ENCODE data around the gene CCSER1. TPM values are rescaled to one million over a fixed set of nuclear protein-coding genes. Genes with fewer than 3 reads are reported as not detected.

Gene CCSER1
- 6.6 and 10.1 TPM in 2 replicates for total RNA-seq (2014; rRNA removed; shearing (Covaris generic))

DNA sequence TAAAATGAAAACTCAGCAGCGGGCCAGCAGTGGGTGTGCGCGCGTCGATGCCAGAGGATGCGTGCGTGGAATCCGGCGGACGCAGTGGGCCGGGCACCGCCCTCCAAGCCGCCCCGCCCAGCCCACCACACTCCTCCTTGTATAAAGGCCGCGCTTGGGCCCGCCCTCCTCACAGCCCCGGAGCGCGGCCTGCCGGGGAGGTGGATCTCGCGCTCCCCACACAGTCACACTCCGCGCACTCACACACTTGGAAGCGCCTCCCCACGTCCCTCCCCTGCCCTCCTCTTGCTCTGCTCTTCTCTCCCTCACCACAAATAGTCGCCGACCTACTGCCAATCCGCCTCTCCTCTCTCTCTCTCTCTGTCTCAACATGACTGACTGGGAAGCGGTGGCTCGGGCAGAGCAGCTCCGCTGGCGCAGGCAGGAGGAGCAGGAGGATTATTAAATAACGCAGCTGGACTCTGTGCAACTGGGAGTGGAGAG lies at the start of gene CCSER1:
TSS of gene CCSER1 (plus strand) at position 172 of the 483 bp plus-strand sequence.
- Histone ChIP-seq H3K27ac (no peak within 1 kb of the TSS), H3K9me3 (replicated peaks) (no peaks in the 10 kb centered on the region), H3K4me3 (peak within 1 kb of the TSS; percentile 62), H3K4me1 (peaks cover 4% of the 10 kb centered on the region; the same call in 1 of the 2 replicates), H3K36me3 (no peaks in the 10 kb centered on the region), H3K27me3 (no peaks in the 10 kb centered on the region)
- peak; percentile 85 to 93 for DNase-seq

DNA sequence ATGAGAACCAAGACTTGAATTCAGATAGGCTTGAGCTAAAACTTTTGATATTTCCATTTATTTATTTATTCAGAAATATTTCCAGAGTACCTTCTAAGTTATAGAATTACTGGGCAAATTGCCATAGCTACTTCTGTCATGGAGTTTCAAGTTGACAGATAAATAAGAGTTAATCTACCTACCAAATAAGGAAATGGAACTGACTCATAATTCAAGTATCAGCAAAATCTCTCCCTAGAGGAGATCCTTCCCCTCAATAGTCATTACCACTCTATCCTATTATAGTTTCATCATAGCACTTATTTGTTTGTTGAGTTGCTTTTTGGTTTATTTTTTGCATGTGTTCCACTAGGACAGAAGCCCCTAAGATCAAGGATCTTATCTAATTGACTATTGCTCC lies 48.8 kb upstream of the CCSER1 start:
- no peaks in the 10 kb centered on the region for H3K27me3 ChIP-seq
- peaks cover 5% of the 10 kb centered on the region; the same call in 1 of the 2 replicates for H3K4me1 ChIP-seq
- H3K27ac ChIP-seq, result no peak overlapping the region
- H3K36me3 ChIP-seq, result no peaks in the 10 kb centered on the region
- H3K9me3 ChIP-seq (replicated peaks), result no peaks in the 10 kb centered on the region
- DNase-seq, result peak in 1 of 2 experiments; percentile 23
- no peak overlapping the region for H3K4me3 ChIP-seq

DNA sequence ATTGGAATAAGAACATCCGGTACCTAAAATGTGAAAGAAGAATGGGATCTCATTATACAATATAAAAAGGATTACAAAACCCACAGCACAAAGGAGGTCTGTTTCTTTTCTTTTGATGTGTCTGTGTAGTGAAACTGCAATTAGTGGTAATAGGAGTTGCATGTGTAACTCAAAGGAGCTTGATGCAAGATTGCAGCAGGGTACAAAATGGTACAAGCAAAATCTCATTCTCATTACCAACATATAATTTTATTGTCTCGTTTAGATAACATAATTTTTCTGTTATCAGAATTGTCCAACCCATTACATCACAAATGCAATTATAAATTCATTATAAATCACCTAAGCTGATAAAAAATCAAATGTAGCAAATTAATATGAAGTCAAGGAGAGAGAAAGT lies 47.1 kb upstream of the CCSER1 start:
- peaks cover 7% of the 10 kb centered on the region; the same call in 1 of the 2 replicates for H3K4me1 ChIP-seq
- H3K27ac ChIP-seq, result no peak overlapping the region
- H3K9me3 ChIP-seq (replicated peaks), result no peaks in the 10 kb centered on the region
- H3K27me3 ChIP-seq, result no peaks in the 10 kb centered on the region
- no peak overlapping the region for H3K4me3 ChIP-seq
- no peaks in the 10 kb centered on the region for H3K36me3 ChIP-seq
- no peak for DNase-seq

DNA sequence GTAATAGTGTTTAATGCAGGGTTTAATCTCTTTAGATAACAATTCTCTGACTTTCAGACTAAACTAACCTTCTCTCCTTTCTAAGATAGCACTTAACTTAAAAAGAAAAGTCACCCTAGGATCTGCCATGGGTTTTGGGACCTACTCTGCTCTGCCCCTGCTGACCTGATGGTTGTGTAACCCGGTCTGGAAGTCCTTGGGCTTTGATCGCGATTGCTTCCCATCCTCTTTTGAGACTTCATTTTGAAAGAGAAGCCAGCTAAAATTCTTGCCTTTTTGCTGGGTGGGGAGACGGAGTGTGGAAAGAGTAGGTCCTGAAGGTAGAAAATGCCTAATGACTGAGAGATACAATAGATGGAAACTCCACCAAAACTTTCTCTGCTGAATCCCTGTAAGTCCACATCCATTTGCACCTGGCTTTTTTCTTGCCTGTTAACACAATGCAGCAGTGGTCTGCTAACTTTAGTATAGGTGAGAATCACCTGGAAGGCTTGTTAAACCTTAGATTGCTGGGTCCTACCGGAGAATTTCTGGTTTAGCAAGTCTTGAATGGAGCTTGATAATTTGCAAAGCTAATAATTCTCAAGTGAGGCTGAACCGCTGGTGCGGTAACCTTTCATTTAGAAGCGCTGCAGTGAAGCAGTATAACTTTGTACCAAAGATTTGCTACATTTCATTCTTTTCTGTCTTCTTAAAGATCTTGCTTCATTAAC lies 45.6 kb upstream of the CCSER1 start:
- no peaks in the 10 kb centered on the region for H3K27me3 ChIP-seq
- H3K36me3 ChIP-seq, result no peaks in the 10 kb centered on the region
- peaks cover 7% of the 10 kb centered on the region; the same call in 1 of the 2 replicates for H3K4me1 ChIP-seq
- no peak overlapping the region for H3K4me3 ChIP-seq
- H3K9me3 ChIP-seq (replicated peaks), result no peaks in the 10 kb centered on the region
- DNase-seq, result no peak
- H3K27ac ChIP-seq, result no peak overlapping the region

DNA sequence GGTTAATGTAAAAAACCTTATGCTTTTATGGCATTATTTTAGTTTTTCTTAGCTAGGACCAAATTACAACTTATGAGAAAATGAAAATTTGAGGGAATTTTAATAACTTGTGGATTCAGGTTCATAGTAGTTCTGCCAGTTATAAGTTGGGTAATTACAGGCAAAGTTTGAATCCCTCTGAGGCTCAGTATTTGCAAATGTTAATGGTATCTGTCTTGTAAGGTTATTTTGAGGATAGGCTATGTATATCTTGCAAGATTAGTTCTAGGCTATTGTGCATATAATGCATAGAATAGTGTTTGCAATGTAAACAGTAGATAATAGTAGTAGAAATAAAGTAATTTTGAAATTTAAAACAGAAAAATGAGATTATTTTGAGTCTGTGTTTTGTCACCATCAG lies 44.7 kb upstream of the CCSER1 start:
- no peaks in the 10 kb centered on the region for H3K27me3 ChIP-seq
- no peaks in the 10 kb centered on the region for H3K36me3 ChIP-seq
- no peak overlapping the region for H3K4me3 ChIP-seq
- DNase-seq, result no peak
- peaks cover 7% of the 10 kb centered on the region; the same call in 1 of the 2 replicates for H3K4me1 ChIP-seq
- H3K27ac ChIP-seq, result no peak overlapping the region
- H3K9me3 ChIP-seq (replicated peaks), result no peaks in the 10 kb centered on the region

DNA sequence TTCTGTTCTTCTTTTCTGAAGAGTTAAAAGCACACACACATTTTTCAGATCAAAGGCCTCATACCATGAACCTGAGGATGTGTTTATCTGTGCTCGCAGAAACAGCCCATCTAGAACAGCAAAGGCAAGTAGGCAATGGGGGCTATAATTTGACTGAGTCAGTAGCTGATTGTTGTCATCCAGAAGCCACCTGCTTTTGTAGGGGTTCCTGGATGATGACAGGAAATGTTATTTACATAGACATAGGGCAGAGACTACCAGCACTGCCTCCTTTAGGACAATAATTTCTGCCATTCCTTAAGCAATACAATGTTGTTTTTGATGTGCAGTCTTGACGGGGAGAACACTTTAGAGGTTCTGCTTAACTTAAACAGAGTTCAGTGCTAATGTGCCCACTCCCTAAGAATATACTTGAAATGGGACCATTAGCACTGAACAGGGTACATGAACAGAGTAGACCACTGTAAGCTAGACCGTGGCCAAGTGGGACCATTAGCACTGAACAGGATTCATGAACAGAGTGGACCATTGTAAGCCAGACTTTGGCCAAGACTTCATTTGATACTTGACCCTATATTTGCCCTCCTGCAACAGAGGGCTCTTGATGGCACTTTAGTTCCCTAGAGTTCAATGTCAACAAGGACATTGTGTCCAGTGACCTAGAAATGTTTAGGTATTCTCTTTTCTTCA lies 42.8 kb upstream of the CCSER1 start:
- Histone ChIP-seq H3K27ac (no peak overlapping the region), H3K36me3 (no peaks in the 10 kb centered on the region), H3K9me3 (replicated peaks) (no peaks in the 10 kb centered on the region), H3K27me3 (no peaks in the 10 kb centered on the region), H3K4me1 (peaks cover 4% of the 10 kb centered on the region; the same call in 1 of the 2 replicates), H3K4me3 (no peak overlapping the region)
- DNase-seq, result no peak

DNA sequence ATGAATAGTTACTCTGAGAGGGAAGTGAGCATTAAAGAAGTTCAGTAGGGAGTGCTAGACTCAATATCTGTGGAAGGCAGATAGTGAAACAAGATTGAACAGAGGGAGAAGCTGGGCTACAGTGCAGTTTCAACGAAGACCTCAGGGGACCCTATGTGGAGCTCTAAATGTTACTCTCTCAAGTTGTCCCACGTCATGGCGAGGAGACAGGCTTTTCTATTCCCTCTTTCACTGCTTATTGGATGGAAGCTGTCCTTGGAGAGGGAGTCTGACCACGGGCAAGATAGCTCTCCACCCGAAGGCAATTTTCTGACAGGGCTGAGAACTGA lies 42.3 kb upstream of the CCSER1 start:
- H3K27me3 ChIP-seq, result no peaks in the 10 kb centered on the region
- peaks cover 4% of the 10 kb centered on the region; the same call in 1 of the 2 replicates for H3K4me1 ChIP-seq
- H3K9me3 ChIP-seq (replicated peaks), result no peaks in the 10 kb centered on the region
- no peak for DNase-seq
- H3K27ac ChIP-seq, result no peak overlapping the region
- H3K36me3 ChIP-seq, result no peaks in the 10 kb centered on the region
- no peak overlapping the region for H3K4me3 ChIP-seq

DNA sequence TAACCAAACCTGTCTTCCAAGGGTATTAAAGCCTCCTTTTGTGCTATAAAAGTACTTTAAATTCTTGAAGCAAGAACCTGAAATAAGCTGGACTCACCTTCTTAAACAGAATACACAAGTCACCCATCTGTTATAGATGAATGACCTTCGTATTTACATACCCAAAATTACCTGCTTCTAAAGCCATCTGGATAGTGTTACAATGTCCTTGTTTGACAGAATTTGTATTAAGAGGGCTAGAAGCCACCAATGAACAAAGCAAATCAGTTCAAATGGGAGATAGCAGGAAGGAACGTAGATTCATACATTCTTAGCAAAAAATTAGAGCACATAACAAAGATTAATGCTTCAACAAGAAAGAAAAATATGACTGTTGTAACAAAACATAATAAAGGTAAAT lies 33.7 kb upstream of the CCSER1 start:
- Histone ChIP-seq H3K4me1 (peaks cover 19% of the 10 kb centered on the region), H3K36me3 (no peaks in the 10 kb centered on the region), H3K9me3 (replicated peaks) (0 out of 2 replicates have a peak, but pooled peaks cover 3% of the 10 kb centered on the region), H3K27me3 (no peaks in the 10 kb centered on the region), H3K4me3 (no peak overlapping the region), H3K27ac (no peak overlapping the region)
- DNase-seq, result no peak

DNA sequence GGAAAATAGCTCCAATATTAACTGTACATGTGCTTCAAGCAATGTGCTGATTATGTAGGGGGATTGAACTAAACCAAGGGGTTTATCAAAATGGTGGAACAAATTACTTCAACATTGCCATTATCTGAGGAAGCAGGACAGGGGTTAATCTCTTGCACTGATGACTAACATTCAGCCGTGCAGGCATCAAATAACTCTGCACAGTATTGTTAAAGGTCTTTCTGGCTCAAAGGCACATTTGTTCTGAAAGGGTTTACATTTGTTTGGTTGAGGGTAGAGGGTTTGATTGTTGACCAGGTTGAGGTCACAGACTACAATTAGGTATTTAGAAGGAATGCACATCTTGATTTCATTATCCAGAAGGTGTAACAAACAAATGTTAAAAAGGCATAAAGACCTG lies 32.2 kb upstream of the CCSER1 start:
- H3K4me1 ChIP-seq, result peaks cover 19% of the 10 kb centered on the region
- no peaks in the 10 kb centered on the region for H3K27me3 ChIP-seq
- H3K27ac ChIP-seq, result peak overlapping the region; percentile 55
- H3K36me3 ChIP-seq, result no peaks in the 10 kb centered on the region
- 0 out of 2 replicates have a peak, but pooled peaks cover 3% of the 10 kb centered on the region for H3K9me3 ChIP-seq (replicated peaks)
- peak; percentile 56 to 87 for DNase-seq
- no peak overlapping the region for H3K4me3 ChIP-seq

DNA sequence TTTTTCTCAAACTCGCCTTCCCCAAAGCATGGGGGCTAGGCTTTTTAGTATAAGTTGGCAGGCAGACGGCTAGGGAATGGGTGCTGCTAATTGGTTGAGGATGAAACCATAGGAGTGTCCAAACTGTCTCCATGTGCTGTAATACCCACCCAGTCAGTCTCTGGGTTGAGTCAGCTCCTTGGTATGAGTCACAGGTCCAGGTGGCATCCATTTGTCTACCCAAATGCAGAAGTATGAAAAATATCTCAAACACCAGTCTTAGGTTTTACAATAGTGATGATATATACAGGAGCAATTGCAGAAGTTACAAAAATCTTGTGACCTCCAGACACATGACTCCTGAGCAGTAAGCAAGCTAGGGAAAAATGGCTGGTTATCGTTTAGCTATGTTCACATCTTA lies 27.4 kb upstream of the CCSER1 start:
- H3K27ac ChIP-seq, result no peak overlapping the region
- H3K36me3 ChIP-seq, result no peaks in the 10 kb centered on the region
- peaks cover 10% of the 10 kb centered on the region for H3K4me1 ChIP-seq
- H3K27me3 ChIP-seq, result no peaks in the 10 kb centered on the region
- H3K4me3 ChIP-seq, result no peak overlapping the region
- DNase-seq, result peak in 1 of 2 experiments; percentile 19
- 0 out of 2 replicates have a peak, but pooled peaks cover 3% of the 10 kb centered on the region for H3K9me3 ChIP-seq (replicated peaks)

DNA sequence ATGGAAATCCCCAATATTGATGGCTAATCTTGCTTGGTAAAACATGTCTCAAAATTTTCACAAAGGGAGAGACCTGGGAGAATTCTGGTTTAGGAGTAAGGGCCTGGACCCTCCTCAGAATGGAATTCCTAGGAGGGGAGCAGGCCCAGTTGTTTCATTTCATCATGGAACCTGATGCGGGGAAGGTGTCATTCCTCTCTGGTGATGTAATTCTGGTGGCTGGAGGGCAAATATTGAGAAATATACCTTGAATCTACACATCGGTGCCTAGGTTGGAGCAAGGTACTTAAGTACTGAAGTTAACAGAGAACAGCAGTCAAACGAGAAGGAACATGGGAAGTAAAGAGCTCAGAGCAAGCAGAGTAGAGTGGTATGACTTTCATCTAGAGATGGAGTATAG lies 23.2 kb upstream of the CCSER1 start:
- Histone ChIP-seq H3K9me3 (replicated peaks) (no peaks in the 10 kb centered on the region), H3K4me3 (no peak overlapping the region), H3K27ac (no peak overlapping the region), H3K36me3 (no peaks in the 10 kb centered on the region), H3K4me1 (no peaks in the 10 kb centered on the region), H3K27me3 (no peaks in the 10 kb centered on the region)
- DNase-seq, result no peak

DNA sequence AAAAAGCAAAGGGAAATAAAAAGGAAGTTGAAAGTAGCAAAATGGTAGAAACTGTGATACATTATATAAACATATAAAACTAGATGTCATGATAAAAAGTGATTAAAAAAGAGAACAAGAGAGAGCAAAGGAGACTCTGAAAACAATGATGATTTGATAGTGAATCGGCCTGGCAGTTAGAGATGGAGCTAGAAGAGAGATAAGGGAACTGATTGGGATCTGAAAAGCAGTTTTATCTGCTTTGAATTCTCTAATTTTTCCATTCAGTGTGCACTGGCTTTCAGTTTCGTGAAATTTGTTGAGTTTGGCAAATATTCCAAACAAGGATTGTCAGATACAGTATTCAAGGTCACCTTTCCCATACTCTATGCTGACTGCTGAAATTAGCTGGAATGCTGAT lies 21.9 kb upstream of the CCSER1 start:
- Histone ChIP-seq H3K36me3 (no peaks in the 10 kb centered on the region), H3K27me3 (no peaks in the 10 kb centered on the region), H3K4me1 (no peaks in the 10 kb centered on the region), H3K27ac (no peak overlapping the region), H3K9me3 (replicated peaks) (no peaks in the 10 kb centered on the region), H3K4me3 (no peak overlapping the region)
- DNase-seq, result no peak

DNA sequence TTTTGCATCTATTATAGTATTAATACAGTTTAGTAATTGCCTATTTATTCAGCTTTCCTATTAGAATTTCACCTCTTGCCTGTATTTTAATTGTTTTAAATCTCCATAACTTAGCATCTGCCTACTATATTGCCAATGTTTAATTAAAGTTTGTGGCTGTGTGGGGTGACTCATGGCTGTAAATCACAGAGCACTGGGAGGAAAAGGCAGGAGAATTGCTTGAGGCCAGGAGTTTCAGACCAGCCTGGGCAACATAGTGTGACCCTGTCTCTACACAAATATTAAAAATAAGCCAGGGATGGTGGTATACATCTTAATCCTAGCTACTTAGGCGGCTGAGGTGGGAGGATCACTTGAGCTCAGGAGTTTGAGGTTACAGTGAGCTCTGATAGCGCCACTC lies 14.5 kb upstream of the CCSER1 start:
- Histone ChIP-seq H3K9me3 (replicated peaks) (no peaks in the 10 kb centered on the region), H3K4me3 (no peak overlapping the region), H3K36me3 (no peaks in the 10 kb centered on the region), H3K27me3 (no peaks in the 10 kb centered on the region), H3K4me1 (no peaks in the 10 kb centered on the region), H3K27ac (no peak overlapping the region)
- DNase-seq, result no peak

DNA sequence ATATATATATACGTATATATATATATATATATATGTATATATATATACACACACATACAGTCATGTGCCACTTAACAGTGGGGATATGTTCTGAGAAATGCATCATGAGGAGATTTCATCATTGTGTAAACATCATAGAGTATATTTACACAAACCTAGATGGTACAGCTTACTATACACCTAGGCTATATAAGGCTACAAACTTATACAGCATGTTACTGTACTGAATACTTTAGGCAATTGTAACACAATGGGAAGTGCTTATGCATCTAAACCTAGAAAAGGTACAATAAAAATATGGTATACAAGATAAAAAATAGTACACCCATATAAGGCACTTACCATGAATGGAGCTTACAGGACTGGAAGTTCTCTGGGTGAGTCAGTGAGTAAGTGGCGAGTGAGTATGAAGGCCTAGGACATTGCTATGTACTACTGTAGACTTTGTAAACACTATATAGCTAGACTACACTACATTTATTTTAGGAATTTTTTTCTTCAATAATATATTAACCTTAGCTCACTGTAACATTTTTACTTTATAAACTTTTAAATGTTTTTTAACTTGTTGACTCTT lies 13.2 kb upstream of the CCSER1 start:
- H3K27me3 ChIP-seq, result no peaks in the 10 kb centered on the region
- no peak for DNase-seq
- H3K36me3 ChIP-seq, result no peaks in the 10 kb centered on the region
- H3K4me1 ChIP-seq, result peaks cover 10% of the 10 kb centered on the region
- H3K27ac ChIP-seq, result no peak overlapping the region
- no peaks in the 10 kb centered on the region for H3K9me3 ChIP-seq (replicated peaks)
- H3K4me3 ChIP-seq, result no peak overlapping the region

DNA sequence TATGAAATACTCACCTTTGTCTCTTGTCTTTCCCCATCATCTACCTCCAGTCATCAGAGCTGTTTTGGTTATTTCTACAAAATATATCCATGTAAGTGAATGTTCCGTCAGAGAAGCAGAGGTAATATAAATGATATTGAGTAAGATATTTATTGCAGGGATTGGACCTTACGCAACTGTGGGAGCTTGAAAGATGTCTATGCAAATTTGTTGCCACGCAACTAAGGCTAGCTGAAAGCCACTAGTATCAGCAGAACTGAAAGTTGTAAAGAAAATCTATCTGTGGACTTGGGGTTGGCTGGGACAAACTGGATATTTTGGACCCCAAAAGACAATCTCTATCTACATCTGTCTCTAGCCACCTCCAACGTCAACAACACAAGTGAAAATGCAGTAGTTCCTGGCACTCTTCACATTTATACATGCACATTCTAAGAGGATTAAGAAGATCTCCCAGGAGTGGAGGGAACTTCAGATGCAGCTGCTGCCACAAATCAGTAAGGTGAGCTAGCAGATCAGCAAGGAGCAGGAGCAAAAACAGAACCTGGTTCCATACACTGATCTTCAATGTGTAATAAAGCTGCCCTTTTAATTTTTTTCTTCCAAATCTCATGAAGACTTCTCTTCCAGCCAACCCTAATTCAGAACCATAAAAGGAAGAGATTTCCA lies 8.5 kb upstream of the CCSER1 start:
- no peak overlapping the region for H3K4me3 ChIP-seq
- DNase-seq, result peak; percentile 76 to 90
- no peaks in the 10 kb centered on the region for H3K36me3 ChIP-seq
- H3K27me3 ChIP-seq, result no peaks in the 10 kb centered on the region
- no peaks in the 10 kb centered on the region for H3K9me3 ChIP-seq (replicated peaks)
- peaks cover 24% of the 10 kb centered on the region for H3K4me1 ChIP-seq
- peak overlapping the region; percentile 50 for H3K27ac ChIP-seq

Measured in SJCRH30 (cell line).